Stimulated activated CD4-positive, alpha-beta T cell treated with anti-CD3 and anti-CD28 coated beads, Interleukin-12 subunit alpha, Interleukin-12 subunit beta, amount 100 ng/mL, for 24 hours (primary cell): Measurements from ENCODE around the gene RICTOR.

Experiments used
- DNase-seq, 2 experiments: peaks; one replicate each; pipeline ENCODE4 v3.0.0-alpha.2; 2020; ENCODE audit warnings: low read depth in 2 of 2

Gene RICTOR

GRCh38 chr5:39074017-39074814 is at the start of gene RICTOR:
Gene RICTOR, minus strand, starts transcription at chr5:39074399. Its CDS starts 22 bp downstream, at chr5:39074377.
- DNase-seq, result peak; percentile 82 to 90

GRCh38 chr5:39121922-39122321 is 47.7 kb upstream of the RICTOR start:
- DNase-seq, result no peak

- DNase-seq, result no peak
Observed at GRCh38 chr5:39121315-39121714, 47.1 kb upstream of the RICTOR start.

DNA sequence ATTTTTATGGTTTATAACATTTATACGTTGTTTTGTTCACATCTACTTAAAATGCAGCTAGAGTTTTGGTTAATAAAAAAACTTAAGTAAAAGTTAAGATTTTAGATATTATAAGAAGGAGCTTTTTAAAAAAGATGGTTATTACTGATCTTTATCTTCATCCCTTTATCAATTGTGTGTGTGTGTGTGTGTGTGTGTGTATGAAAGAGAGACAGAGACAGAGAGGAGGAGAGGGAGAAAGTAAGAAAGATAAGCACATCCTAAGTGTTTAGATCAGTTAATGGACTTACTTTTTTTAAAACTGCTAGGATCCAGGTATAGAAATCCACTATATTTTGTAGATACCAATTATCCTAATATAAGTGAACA is 45.8 kb upstream of the RICTOR start:
- DNase-seq, result no peak

DNA sequence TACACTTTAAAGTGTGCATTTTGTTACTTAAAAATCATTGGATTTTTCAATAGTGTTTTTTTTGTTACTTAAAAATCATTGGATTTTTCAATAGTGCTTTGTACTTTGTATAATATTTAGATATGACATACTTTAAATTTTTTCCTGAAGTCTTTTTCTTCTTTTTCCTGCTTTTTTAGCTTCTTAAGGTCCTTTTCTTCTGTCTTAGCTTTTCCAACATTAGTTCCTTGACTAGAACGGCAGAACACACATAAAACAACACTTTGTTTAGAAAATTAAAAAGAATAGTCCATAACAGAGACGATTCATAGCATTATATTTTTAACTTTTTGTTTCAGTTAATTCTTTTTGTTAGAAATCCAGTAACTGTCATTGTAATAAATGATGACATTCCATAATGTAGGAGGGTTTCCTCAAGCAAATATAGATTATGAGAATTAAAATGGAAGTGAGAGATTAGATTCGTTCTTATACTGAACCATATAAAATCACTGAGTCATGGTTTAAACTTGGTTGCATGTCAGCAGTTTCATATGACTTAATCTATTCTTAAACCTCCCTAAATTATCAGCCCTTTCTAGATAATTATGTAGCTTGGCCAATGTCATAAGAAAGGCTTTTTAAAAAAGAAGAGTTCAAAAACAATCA is 45.3 kb upstream of the RICTOR start:
- no peak for DNase-seq

- no peak for DNase-seq
Observed at GRCh38 chr5:39118638-39119037, 44.4 kb upstream of the RICTOR start.

DNA sequence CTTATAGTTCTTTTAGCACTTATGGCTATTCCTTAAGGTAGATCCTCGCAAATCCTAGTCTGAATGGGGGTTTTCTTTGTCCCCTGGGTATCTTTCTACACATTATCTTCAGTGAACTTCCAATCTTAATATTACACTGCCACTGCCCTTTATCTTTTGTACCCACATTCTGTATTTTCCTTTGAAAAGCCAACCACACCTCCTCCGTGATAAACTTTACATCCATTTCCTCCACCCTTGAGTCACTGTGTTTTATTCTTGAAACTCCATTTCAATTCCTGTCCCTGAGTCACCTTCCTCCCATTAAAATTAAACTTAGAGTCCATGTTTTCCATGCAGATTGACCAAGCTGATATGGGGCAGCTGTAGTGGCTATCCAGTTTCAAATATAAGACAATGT is 43.2 kb upstream of the RICTOR start:
- DNase-seq, result no peak

DNA sequence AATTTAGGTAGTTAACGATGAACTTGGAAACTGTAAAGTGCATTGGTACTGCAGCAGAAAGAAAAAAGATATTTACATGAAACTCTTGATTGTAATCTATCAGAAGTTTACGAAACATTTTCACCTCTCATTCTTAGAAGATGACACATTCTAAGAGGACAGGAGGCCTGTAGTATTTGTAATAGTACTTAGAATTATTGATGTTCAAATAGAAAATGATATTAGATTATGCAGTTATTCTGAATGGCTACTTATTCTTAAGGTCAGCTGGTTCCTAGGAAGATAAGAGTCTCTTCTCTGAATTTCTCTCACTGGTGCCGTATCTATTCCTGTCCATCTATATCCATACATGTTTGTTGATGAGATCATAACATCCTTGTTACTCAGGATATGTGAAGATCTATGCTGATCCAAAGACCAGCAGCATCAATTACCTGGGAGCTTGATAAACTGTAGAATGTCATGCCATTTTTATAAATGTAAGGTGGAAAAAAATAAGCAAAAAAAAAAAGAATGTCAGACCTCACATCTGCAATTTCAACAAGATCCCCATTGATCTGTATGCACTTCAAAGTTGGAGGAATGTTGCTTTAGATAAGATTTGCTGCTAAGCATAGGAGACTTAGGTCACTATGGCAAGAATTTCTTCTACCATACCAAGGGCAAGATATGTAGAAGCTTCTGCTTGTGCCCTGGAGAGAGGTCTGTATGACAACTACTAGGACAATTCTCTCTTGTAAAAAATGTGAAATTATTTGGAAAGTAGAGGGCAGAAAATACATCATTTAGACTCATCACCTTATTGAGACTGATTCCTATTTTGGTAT is 42.4 kb upstream of the RICTOR start:
- DNase-seq, result no peak

GRCh38 chr5:39115644-39116343 is 41.6 kb upstream of the RICTOR start:
- DNase-seq, result no peak

- no peak for DNase-seq
Observed at GRCh38 chr5:39114155-39114554, 40.0 kb upstream of the RICTOR start.

GRCh38 chr5:39113354-39113953 is 39.3 kb upstream of the RICTOR start:
- DNase-seq, result no peak

DNA sequence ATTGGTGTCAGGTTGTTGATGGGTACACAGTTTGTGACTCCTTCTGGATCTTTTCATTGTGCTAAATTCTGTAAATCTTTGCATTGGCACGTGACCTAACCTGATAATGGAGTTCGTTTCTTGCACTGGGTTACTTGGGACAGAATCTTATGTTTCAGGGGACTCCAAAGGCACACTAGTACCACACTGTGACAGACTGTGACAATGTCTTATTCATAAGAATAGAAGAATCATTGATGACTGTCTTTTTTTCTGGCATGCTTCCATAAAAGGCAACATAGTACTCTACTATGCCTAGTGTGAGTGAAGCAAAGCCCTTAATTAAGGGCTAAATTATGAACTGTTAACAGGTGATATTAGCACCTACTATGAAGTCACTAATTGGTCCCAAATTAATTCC is 35.4 kb upstream of the RICTOR start:
- DNase-seq, result no peak

DNA sequence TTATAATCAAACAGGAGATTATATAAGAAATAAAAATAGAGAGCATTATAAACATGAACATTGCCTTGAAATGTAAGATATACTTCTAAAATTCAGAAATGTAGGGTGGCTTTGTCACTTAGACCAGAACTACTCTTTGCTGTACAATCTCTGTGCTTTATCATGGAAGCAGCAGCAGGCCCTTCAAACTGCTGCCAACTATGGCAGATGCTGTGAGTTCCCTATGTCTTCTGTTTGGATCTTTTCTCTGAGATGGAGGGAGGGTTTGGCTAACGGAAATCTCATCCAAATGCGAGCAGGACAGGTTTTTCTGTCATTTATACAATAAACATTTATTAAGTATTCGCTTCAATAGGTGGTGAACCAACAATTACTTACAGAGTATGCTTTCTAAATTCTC is 34.8 kb upstream of the RICTOR start:
- DNase-seq, result no peak

- no peak for DNase-seq
Observed at GRCh38 chr5:39107350-39107749, 33.2 kb upstream of the RICTOR start.

GRCh38 chr5:39106322-39106721 is 32.1 kb upstream of the RICTOR start:
- no peak for DNase-seq

GRCh38 chr5:39104221-39104620 is 30.0 kb upstream of the RICTOR start:
- DNase-seq, result no peak

DNA sequence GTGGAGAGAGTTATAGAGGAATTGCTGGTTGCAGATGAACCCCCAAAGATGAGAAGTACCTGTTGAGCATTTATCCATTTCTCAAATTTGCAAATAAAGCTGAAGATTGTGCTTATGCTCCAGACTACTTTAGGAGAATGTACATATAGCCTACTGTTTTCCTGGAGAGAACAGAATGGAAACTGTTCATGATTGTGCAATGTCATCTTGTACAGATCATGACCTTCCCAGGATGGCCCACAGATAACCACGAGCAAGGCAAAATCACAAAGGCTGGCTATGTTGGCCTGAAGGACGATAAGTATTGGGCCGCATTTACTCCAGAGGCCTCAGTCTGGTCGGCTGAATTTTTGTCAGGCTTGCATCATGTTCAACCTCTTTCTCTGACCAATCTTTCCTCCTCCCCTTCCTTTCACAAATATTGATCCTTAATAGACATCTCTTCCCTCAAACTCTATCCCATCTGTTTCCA is 28.5 kb upstream of the RICTOR start:
- no peak for DNase-seq

GRCh38 chr5:39100851-39101396 is 26.7 kb upstream of the RICTOR start:
- no peak for DNase-seq

DNA sequence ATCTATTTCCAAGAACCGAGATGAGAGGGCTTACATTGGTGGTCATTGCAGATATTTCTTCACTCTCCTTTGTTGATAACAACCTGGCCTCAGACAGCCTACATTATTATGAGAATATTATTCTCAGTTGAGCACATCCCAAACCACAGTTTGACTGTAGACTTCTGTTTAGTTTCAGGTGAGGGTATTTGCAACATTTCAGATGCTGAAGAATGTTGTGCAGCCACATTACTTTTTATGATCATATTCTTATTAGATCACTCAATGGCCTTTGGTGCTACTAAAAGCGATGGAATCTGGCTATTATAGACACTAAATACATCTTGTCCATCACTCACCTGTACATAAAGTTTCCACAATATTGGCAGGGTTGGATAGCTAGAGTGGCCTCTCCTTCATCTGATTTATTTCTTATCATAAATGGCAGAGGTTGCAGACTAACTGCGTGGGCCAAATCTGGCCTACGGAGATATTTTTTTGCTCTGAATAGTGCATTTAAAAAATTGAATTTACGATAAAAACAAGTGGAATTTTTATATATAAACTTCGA is 26.2 kb upstream of the RICTOR start:
- no peak for DNase-seq

- no peak for DNase-seq
Observed at GRCh38 chr5:39099831-39100230, 25.6 kb upstream of the RICTOR start.

DNA sequence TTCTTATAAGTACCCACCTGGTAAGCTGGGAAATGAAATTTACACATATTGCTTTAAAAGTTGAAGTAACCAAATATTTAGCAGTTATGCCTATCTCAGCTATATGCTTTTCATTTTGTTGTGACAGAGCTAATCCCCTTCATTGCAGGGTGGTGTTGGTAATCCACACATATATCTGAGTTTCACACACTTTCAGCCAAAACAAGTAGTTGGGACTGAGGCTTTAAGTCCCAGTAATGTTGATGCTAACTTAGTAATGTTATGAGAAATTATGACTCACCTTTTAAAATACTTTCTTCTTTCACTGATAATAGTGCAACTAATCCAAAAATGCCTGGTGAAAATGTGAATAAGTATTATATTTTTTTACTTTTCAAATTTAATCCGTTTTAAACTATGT is 19.2 kb upstream of the RICTOR start:
- DNase-seq, result no peak
